ENCODE measurements around the gene PPP1CA.

DNA sequence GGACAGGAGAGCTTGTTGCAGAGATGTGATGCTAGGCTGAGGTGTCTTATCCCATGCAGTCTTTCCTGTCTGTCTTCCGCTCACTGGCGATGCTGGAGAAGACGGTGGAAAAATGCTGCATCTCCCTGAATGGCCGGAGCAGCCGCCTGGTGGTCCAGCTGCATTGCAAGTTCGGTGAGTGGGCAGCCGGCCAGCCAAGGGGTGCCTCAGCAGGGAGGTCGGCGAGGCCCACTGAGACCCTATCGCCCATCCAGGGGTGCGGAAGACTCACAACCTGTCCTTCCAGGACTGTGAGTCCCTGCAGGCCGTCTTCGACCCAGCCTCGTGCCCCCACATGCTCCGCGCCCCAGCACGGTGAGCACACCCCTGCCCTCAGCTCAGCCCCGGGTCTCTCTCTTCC lies 8.2 kb downstream of the PPP1CA start:
- TF ChIP-seq POLR2A (IDR thresholded peaks at IDR 0.05; ENCODE audit: low read length) (no peak), GATA1 (IDR thresholded peaks at IDR 0.05; ENCODE audit: low read depth, low read length) (no peak)

All from erythroblast (primary cell).